Measurements from ENCODE around the gene RAD50. TPM values are rescaled to one million over a fixed set of nuclear protein-coding genes. Genes with fewer than 3 reads are reported as not detected.

The RAD50 gene
- total RNA-seq, 1 donor from 2014 or later: 37.4 TPM

DNA sequence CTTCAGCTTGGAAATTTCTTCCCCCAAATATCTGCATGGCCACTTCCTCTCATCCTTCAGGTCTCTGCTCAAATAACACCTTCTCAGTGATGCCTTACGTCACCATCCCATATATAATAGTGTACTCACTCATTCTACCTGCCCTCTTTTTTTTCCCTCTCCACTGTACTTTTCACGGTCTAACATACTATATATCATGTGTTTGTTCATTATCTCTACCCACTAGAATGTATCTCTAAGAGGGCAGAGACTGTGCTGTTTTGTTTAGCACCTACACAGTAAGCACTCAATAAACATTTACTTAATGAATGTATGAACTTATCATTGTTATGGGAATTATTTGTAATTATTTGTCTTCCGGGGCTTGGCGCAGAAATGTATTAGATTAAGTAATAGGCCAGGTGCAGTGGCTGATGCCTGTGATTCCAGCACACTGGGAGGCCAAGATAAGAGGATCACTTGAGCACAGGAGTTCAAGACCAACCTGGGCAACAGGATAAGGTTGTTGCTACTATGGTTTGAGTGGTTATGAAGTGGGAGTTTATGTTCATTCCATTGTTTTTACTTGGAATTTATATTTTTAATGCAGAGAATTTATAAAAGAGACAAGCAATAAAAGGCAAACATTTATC is 95.2 kb downstream of the RAD50 start:
- intact Hi-C loops (cut with micrococcal nuclease): no loop called here

DNA sequence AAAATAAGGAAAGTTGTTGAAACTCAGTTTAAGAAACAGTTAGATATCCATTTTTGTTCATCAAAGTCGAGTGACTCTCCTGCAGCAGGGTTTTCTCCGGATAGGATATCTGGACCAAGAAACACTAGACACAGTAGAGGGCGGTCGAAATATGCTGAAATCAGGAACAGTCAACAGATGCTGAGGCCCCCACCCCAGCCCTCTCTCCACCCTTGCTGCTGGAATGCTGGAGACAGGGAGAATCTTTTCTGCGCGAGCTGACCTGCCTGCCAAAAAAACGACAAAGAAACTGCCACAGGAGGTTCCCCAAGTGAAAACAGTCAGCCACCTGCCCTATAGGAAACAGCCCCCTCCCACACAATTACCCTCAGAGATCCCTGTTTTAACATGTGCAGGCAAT is 96.9 kb downstream of the RAD50 start:
- Mint-ChIP-seq H3K27me3 (peaks cover 21% of the 10 kb centered on the region), H3K27ac (no peak overlapping the region), H3K36me3 (ENCODE audit: low read depth) (peaks cover 11% of the 10 kb centered on the region), H3K4me1 (peaks cover 37% of the 10 kb centered on the region), H3K4me3 (no peak overlapping the region), H3K9me3 (peaks cover 6% of the 10 kb centered on the region)
- intact Hi-C loops (cut with micrococcal nuclease): no loop called here
- no peak for DNase-seq

More for the DNA sequence above, 95.2 kb downstream of the RAD50 start:
- no peak for DNase-seq
- peaks cover 21% of the 10 kb centered on the region for H3K27me3 Mint-ChIP-seq
- H3K9me3 Mint-ChIP-seq: peaks cover 16% of the 10 kb centered on the region
- H3K4me1 Mint-ChIP-seq: peaks cover 22% of the 10 kb centered on the region
- no peak overlapping the region for H3K27ac Mint-ChIP-seq
- H3K4me3 Mint-ChIP-seq: no peak overlapping the region
- peaks cover 23% of the 10 kb centered on the region for H3K36me3 Mint-ChIP-seq (ENCODE audit: low read depth)

DNA sequence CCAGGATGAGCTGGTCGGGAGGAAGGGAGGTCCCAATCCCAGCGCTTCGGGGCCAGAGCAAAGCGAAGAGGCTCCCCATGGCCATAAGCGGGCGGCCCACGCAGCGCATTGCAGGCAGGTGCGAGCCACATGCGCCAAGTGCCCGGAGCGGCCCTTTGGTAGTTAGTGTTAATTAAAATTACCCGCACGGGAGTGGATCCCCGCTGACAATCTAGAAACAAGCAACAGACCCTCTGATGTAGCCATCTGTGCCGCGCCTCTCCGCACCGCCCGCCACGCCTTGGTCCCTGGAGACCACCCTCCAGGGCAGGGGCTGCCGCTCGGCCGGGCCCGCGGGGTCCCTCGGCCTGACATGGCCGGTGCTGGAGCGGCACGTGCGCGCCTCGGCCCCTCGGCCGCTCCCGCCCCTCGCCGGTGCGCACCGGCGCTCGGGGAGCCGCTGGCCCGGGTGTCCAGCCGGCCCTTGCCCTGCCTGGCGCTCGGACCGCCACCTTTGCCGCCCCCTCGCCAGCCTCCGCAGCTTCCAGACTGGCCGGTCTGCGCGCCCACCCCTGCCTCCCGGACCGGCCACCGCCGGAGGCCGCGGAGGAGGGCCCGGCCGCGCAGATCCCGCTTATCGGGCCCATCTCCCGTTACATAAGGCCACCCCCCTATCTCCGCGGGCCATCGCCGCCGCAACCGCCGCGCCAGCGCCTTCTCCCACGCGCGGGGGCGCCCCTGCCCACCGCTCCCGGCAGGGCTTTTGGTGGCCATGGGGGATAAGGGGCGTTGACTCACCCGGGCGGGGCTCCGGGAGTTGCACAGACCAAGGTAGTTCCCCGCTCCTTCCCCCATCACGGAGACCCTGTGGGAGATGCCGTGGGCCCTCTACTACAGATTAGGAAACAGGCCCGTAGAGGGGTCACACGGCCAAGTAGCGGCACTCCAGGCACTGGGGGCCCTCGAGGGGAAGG is 99.3 kb downstream of the RAD50 start:
- Mint-ChIP-seq H3K9me3 (peaks cover 5% of the 10 kb centered on the region), H3K27me3 (peaks cover 21% of the 10 kb centered on the region), H3K36me3 (ENCODE audit: low read depth) (peaks cover 17% of the 10 kb centered on the region), H3K4me1 (peaks cover 48% of the 10 kb centered on the region), H3K27ac (peak overlapping the region; percentile 87), H3K4me3 (peak overlapping the region; percentile 78)
- intact Hi-C loops (cut with micrococcal nuclease): loop anchor here (2.0 kb wide), 1 partner anchor 19 kb away; no protein-coding TSS in a partner anchor
- DNase-seq: peak; percentile 80

DNA sequence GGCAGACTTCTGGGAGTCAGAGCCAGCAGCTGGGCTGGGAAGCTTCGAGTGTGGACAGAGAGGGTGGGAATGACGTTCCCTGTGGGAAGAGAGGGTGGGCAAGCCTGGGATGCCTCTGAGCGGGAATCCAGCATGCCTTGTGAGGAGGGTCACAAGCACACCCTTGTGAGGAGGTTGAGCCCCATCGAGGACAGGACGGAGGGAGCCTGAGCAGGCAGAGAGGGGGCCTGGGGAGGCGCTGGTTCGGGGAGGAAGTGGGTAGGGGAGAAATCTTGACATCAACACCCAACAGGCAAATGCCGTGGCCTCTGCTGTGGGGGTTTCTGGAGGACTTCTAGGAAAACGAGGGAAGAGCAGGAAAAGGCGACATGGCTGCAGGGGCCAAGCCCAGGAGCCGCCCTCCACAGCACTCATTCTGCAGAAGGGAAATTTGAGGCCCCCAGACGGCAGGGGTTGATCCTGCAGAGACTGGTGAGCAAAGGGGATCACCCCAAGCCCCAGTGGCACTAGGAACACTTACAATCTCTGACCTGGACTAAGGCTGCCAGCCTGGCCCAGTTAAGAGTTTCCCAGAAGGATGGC is 100.1 kb downstream of the RAD50 start:
- peaks cover 21% of the 10 kb centered on the region for H3K27me3 Mint-ChIP-seq
- peaks cover 3% of the 10 kb centered on the region for H3K9me3 Mint-ChIP-seq
- intact Hi-C loops (cut with micrococcal nuclease): loop anchor here (1.0 to 2.0 kb wide), 2 partner anchors 16 to 18 kb away; no protein-coding TSS in a partner anchor

DNA sequence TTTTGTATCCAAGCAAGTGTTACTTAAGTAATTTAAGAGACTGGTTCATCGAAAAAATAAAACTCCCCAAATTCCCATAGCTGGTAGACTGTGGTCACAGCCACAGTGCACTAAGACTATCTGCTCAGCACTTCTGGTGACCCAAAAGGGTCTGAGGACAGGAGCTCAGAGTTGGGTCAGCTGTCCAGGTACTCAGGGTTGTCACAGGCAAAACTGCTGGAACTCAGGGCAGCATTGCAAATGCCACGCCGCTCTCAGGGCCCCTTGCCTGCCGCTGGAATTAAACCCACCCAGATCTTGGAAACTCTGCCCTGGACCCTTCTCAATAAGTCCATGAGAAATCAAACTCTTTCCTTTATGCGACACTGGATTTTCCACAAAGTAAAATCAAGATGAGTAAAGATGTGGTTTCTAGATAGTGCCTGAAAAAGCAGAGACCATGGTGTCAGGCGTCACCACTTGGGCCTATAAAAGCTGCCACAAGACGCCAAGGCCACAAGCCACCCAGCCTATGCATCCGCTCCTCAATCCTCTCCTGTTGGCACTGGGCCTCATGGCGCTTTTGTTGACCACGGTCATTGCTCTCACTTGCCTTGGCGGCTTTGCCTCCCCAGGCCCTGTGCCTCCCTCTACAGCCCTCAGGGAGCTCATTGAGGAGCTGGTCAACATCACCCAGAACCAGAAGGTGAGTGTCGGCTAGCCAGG is 101.1 kb downstream of the RAD50 start, which contains the start of gene IL13:
Gene IL13, plus strand, starts transcription at position 498 of the 705 bp plus-strand sequence. Its CDS starts 14 bp downstream, at position 512.
- Mint-ChIP-seq H3K27me3 (peaks cover 15% of the 10 kb centered on the region), H3K9me3 (no peaks in the 10 kb centered on the region), H3K4me1 (peaks cover 56% of the 10 kb centered on the region), H3K27ac (peak within 1 kb of the TSS; percentile 87), H3K36me3 (ENCODE audit: low read depth) (peaks cover 12% of the 10 kb centered on the region), H3K4me3 (peak within 1 kb of the TSS; percentile 78)
- intact Hi-C loops (cut with micrococcal nuclease): loop anchor here (1.0 to 2.0 kb wide), 3 partner anchors 17 to 22 kb away; no protein-coding TSS in a partner anchor
- no peak for DNase-seq

More for the DNA sequence above, 100.1 kb downstream of the RAD50 start:
- H3K27ac Mint-ChIP-seq: peak overlapping the region; percentile 87
- peak overlapping the region; percentile 78 for H3K4me3 Mint-ChIP-seq
- DNase-seq: no peak
- peaks cover 52% of the 10 kb centered on the region for H3K4me1 Mint-ChIP-seq
- H3K36me3 Mint-ChIP-seq (ENCODE audit: low read depth): peaks cover 15% of the 10 kb centered on the region

DNA sequence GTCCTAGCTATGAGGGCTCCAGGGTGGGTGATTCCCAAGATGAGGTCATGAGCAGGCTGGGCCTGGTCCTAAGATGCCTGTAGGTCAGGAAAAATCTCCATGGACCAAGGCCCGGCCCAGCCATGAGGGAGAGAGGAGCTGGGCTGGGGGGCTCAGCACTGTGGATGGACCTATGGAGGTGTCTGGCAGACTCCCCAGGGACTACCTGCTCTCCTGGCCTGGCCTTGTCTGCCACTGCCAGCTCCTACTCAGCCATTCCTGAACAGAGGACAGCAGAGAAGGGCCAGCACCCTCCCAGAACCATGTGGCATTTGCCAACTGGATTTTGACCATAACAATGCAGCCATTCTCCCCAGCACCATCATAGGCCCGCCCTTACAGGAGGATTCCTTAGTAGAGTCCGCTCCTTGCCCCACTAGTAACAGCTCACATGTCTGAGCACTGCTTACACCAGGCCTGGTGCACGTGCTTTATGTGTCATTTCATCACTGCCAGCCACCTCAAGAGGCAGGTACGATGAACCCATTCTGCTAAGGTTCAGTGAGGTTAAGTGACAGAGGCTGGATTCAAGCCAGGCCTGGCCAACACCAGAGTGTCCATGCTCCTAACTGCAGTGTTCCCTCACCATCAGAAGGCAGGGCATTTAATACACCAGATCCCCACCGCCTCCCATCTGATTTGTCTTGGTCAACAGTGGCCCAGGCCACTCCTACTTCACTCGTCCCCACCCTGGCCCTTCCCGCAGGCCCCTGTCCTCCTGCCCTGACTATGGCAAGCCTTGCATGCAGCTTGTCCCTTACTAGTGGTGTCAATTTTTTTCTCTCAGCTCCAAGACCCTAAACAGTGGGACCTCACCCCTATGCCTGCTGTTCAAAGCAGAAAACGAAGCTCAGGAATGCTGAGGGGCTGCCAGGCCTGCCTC is 101.9 kb downstream of the RAD50 start:
- no peaks in the 10 kb centered on the region for H3K9me3 Mint-ChIP-seq
- peak overlapping the region; percentile 87 for H3K27ac Mint-ChIP-seq
- no peak for DNase-seq
- intact Hi-C loops (cut with micrococcal nuclease): loop anchor here (1.0 kb wide), 1 partner anchor 22 kb away; no protein-coding TSS in a partner anchor
- peaks cover 15% of the 10 kb centered on the region for H3K27me3 Mint-ChIP-seq
- peaks cover 12% of the 10 kb centered on the region for H3K36me3 Mint-ChIP-seq (ENCODE audit: low read depth)
- H3K4me3 Mint-ChIP-seq: peak overlapping the region; percentile 78
- peaks cover 63% of the 10 kb centered on the region for H3K4me1 Mint-ChIP-seq

DNA sequence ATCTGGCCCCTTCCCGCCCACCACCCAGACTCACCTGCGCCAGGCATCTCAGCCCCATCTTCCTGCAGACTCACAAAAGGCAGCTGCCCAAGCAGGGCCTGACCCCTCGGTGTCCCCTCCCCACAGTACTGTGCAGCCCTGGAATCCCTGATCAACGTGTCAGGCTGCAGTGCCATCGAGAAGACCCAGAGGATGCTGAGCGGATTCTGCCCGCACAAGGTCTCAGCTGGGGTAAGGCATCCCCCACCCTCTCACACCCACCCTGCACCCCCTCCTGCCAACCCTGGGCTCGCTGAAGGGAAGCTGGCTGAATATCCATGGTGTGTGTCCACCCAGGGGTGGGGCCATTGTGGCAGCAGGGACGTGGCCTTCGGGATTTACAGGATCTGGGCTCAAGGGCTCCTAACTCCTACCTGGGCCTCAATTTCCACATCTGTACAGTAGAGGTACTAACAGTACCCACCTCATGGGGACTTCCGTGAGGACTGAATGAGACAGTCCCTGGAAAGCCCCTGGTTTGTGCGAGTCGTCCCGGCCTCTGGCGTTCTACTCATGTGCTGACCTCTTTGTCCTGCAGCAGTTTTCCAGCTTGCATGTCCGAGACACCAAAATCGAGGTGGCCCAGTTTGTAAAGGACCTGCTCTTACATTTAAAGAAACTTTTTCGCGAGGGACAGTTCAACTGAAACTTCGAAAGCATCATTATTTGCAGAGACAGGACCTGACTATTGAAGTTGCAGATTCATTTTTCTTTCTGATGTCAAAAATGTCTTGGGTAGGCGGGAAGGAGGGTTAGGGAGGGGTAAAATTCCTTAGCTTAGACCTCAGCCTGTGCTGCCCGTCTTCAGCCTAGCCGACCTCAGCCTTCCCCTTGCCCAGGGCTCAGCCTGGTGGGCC is 103.1 kb downstream of the RAD50 start:
- intact Hi-C loops (cut with micrococcal nuclease): loop anchor here (5.0 kb wide), 2 partner anchors 77 to 167 kb away; partner anchors contain the start of gene KIF3A
- Mint-ChIP-seq H3K27ac (peak overlapping the region; percentile 87), H3K4me1 (peaks cover 68% of the 10 kb centered on the region), H3K4me3 (peak overlapping the region; percentile 78), H3K27me3 (peaks cover 6% of the 10 kb centered on the region), H3K36me3 (ENCODE audit: low read depth) (peaks cover 11% of the 10 kb centered on the region), H3K9me3 (no peaks in the 10 kb centered on the region)
- no peak for DNase-seq

DNA sequence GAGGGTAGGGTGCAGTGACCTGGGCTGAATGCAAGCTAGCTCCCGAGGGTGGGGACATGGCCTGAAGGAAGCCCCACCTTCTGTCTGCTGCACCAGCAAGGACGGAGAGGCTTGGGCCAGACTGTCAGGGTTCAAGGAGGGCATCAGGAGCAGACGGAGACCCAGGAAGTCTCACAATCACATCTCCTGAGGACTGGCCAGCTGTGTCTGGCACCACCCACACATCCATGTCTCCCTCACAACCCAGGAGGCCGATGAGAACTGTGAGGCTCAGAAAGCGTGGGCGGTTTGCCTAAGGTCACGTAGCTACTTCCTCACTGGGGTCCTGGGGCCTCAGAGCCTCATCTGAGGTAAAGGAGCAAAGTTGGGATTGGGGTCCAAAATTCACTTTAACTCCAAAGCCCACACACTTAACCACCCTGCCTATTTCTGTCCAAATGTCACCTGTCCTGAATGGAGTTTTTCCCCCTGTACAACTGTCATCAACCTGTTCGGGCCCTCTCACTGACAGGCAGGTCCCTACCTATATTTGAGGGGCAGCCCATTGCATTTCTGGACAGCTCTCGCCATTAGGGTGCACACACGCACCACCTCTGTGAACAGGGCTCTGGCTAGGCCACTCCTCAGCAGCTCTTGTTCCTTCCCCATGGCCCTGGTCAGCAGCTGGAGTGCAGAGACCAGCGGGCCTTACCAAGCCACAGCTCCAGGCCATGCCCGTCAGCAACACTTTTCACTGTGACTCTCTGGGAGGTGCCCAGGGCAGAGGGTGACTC is 104.6 kb downstream of the RAD50 start:
- peak overlapping the region; percentile 68 for H3K4me3 Mint-ChIP-seq
- H3K27ac Mint-ChIP-seq: peak overlapping the region; percentile 72
- intact Hi-C loops (cut with micrococcal nuclease): loop anchor here (2.0 to 5.0 kb wide), 3 partner anchors 27 to 166 kb away; partner anchors contain the start of gene KIF3A

DNA sequence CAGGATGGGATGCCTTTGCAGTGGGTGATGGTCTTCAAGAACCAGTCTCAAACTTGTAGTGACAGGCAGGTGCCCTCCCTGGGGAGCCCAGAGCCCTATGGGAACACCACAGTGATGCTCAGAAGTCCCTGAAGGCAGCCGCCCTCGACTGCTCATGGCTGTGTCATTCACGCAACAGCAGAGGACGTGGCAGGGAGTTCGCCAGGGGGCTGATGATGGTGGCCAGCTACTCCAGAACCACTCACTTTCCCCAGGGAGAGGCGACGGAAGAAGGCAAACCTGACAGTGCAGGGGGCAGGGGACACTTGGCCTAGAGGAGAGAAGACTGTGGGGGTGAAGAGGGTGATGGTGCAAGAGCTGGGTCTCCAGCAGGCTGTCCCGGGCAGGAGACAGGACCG is 105.2 kb downstream of the RAD50 start:
- H3K36me3 Mint-ChIP-seq (ENCODE audit: low read depth): peaks cover 10% of the 10 kb centered on the region
- peak overlapping the region; percentile 66 for H3K27ac Mint-ChIP-seq
- DNase-seq: no peak
- no peak overlapping the region for H3K4me3 Mint-ChIP-seq
- H3K27me3 Mint-ChIP-seq: no peaks in the 10 kb centered on the region
- H3K4me1 Mint-ChIP-seq: peaks cover 71% of the 10 kb centered on the region
- intact Hi-C loops (cut with micrococcal nuclease): loop anchor here (2.0 to 5.0 kb wide), 3 partner anchors 27 to 165 kb away; partner anchors contain the start of gene KIF3A
- no peaks in the 10 kb centered on the region for H3K9me3 Mint-ChIP-seq

More for the DNA sequence above, 104.6 kb downstream of the RAD50 start:
- DNase-seq: no peak
- no peaks in the 10 kb centered on the region for H3K9me3 Mint-ChIP-seq
- peaks cover 3% of the 10 kb centered on the region for H3K27me3 Mint-ChIP-seq
- peaks cover 10% of the 10 kb centered on the region for H3K36me3 Mint-ChIP-seq (ENCODE audit: low read depth)
- H3K4me1 Mint-ChIP-seq: peaks cover 71% of the 10 kb centered on the region

DNA sequence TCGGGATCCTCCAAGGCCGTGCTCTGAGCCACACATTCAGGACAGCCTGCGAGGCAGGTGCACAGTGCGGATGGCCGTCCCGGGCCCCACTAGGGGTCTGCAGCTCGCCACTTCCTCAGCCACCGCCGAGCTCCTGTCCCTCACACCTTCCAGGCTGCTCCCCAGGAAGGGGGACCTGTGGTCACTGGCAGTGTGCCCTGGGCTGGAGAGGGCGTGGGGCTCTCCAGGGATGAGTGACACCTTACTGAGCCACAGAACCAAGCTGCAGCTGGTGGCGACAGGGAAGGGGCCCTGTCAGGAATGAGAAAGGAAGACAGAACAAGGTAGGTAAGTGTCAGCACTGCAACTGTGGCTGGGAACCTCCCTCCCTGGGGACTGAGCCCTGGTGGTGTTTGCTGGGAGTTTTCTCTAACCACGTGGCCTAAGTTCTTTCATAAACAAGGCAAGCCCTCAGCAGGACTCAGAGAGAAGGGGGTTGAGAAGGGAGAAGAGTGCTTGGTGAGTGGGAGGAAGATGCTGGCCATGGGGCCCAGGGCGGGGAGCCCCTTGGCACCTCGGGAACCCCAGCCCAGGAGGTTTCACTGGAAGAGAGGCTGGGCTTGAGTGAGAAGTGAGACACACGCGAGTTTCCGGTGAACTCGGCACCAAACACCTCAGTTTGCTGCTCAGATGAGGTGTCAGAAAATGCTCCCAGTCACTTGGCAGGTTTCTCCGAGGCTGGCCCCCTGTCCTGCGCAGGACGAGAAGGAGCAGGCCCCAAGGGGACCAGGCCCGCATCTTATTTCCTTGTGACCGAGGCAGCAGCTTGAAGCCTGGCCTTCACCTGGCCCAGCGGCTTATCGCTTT is 106.4 kb downstream of the RAD50 start:
- Mint-ChIP-seq H3K36me3 (ENCODE audit: low read depth) (peaks cover 10% of the 10 kb centered on the region), H3K4me3 (peak overlapping the region; percentile 67), H3K9me3 (no peaks in the 10 kb centered on the region), H3K27ac (peak overlapping the region; percentile 85), H3K27me3 (no peaks in the 10 kb centered on the region), H3K4me1 (peaks cover 66% of the 10 kb centered on the region)
- intact Hi-C loops (cut with micrococcal nuclease): loop anchor here (1.0 to 5.0 kb wide), 5 partner anchors 22 to 164 kb away; partner anchors contain the start of gene KIF3A
- DNase-seq: peak; percentile 81

Measured in activated CD4-positive, alpha-beta T cell treated with anti-CD3 and anti-CD28 coated beads, Interleukin-2, amount 10 ng/mL, durations not matched to agents 24 days and 14 days (primary cell).